HEK293 (cell line): ENCODE results near the gene SPEM2.
A peak's percentile ranks its signal among the peaks of the same experiment; 100 is the strongest.

ENCODE experiments used
- CTCF ChIA-PET: fragments of 350-600 bp; formaldehyde crosslinking; extraction: SDS; loops from one replicate; lab custom pipeline; 2021; ENCODE audit warnings: antibody characterized with exemption; lab: Yijun Ruan, JAX
- POLR2A ChIA-PET: fragments of 300-600 bp; formaldehyde crosslinking; extraction: SDS; loops from one replicate; lab custom pipeline; 2020; ENCODE audit warnings: antibody characterized with exemption, inconsistent platforms; lab: Yijun Ruan, JAX
- H3K27ac ChIP-seq: fragments of 200-500 bp; sonication (Bioruptor generic); 2 replicates; pipeline ENCODE4 v1.5.1; 2014; ENCODE audit warnings: low read depth, low read length, control low read depth, inconsistent platforms; ENCODE audit errors: extremely low read depth
- H3K36me3 ChIP-seq, 2 experiments: fragments of 200-500 bp in 1 of 2; sonication (Bioruptor generic) in 1 of 2; 1 replicate in 1 of 2; 2 replicates in 1 of 2; pipeline ENCODE4 v1.5.1; 2014 to 2017; ENCODE audit warnings: inconsistent platforms in 2 of 2, low read length in 2 of 2; ENCODE audit not compliant: control insufficient read depth in 2 of 2, insufficient read depth in 1 of 2
- H3K4me1 ChIP-seq: fragments of 200-500 bp; sonication (Bioruptor generic); 2 replicates; pipeline ENCODE4 v1.5.1; 2014; ENCODE audit warnings: mild to moderate bottlenecking, low read length, inconsistent platforms; ENCODE audit not compliant: control insufficient read depth, insufficient read depth
- H3K4me3 ChIP-seq: 2 replicates; pipeline ENCODE4 v1.5.1; 2011; ENCODE audit warnings: low read depth, mild to moderate bottlenecking, control low read depth, low read length, moderate library complexity
- H3K9me3 ChIP-seq: fragments of 200-500 bp; sonication (Bioruptor generic); 2 replicates; pipeline ENCODE4 v1.5.1; 2014; ENCODE audit warnings: low read depth, low read length, inconsistent platforms; ENCODE audit not compliant: control insufficient read depth, insufficient read depth
- ELK4 ChIP-seq: IDR thresholded peaks from 2 replicates; pipeline ENCODE4 v1.6.1; 2011; ENCODE audit warnings: mild to moderate bottlenecking, low read depth, low read length, borderline replicate concordance
- IKZF3 ChIP-seq: fragments of 450-650 bp; IDR thresholded peaks from 2 replicates; pipeline ENCODE4 v1.5.0; 2018; ENCODE audit warnings: missing biosample characterization, mild to moderate bottlenecking, missing genetic modification characterization, moderate library complexity
- PRDM1 ChIP-seq: fragments of 450-650 bp; formaldehyde crosslinking; IDR thresholded peaks from 2 replicates; pipeline ENCODE4; 2016; ENCODE audit warnings: missing biosample characterization, missing genetic modification characterization
- PRDM10 ChIP-seq: fragments of 450-650 bp; formaldehyde crosslinking; IDR thresholded peaks from 2 replicates; pipeline ENCODE4 v1.5.1; 2016; ENCODE audit warnings: missing biosample characterization, missing genetic modification characterization
- SALL2 ChIP-seq: fragments of 450-650 bp; formaldehyde crosslinking; IDR thresholded peaks from 2 replicates; pipeline ENCODE4 v1.5.0; 2017; ENCODE audit warnings: missing biosample characterization, mild to moderate bottlenecking, missing genetic modification characterization, borderline replicate concordance
- TRIM28 ChIP-seq: IDR thresholded peaks from 2 replicates; pipeline ENCODE4 v1.6.1; 2011; ENCODE audit warnings: low read length, control low read depth, borderline replicate concordance
- WT1 ChIP-seq: fragments of 450-650 bp; formaldehyde crosslinking; IDR thresholded peaks from 2 replicates; pipeline ENCODE4 v1.5.1; 2016; ENCODE audit warnings: missing biosample characterization, missing genetic modification characterization
- YY2 ChIP-seq: fragments of 450-650 bp; formaldehyde crosslinking; IDR thresholded peaks from 2 replicates; pipeline ENCODE4 v1.5.1; 2016; ENCODE audit warnings: missing biosample characterization, missing genetic modification characterization
- ZNF132 ChIP-seq: fragments of 450-650 bp; formaldehyde crosslinking; IDR thresholded peaks from 2 replicates; pipeline ENCODE4 v1.5.1; 2017; ENCODE audit warnings: missing biosample characterization, missing genetic modification characterization, borderline replicate concordance
- ZNF16 ChIP-seq: fragments of 450-650 bp; formaldehyde crosslinking; IDR thresholded peaks from 2 replicates; pipeline ENCODE4 v1.5.1; 2016; ENCODE audit warnings: low read depth, missing biosample characterization, missing genetic modification characterization
- ZNF221 ChIP-seq: fragments of 450-650 bp; formaldehyde crosslinking; IDR thresholded peaks from 2 replicates; pipeline ENCODE4 v1.5.1; 2017; ENCODE audit warnings: missing biosample characterization, missing genetic modification characterization, borderline replicate concordance
- ZNF239 ChIP-seq: fragments of 450-650 bp; formaldehyde crosslinking; IDR thresholded peaks from 2 replicates; pipeline ENCODE4 v1.5.1; 2016; ENCODE audit warnings: missing biosample characterization, missing genetic modification characterization
- ZNF341 ChIP-seq: fragments of 450-650 bp; formaldehyde crosslinking; IDR thresholded peaks from 2 replicates; pipeline ENCODE4; 2016; ENCODE audit warnings: low read depth, missing biosample characterization, missing genetic modification characterization
- ZNF426 ChIP-seq: fragments of 450-650 bp; formaldehyde crosslinking; IDR thresholded peaks from 2 replicates; pipeline ENCODE4 v1.5.1; 2017; ENCODE audit warnings: missing biosample characterization, missing genetic modification characterization, mild to moderate bottlenecking, inconsistent platforms, moderate library complexity
- ZNF561 ChIP-seq: fragments of 450-650 bp; IDR thresholded peaks from 2 replicates; pipeline ENCODE4 v1.5.1; 2018; ENCODE audit warnings: missing biosample characterization, missing genetic modification characterization, borderline replicate concordance

The SPEM2 gene

GRCh38 chr17:7448461-7448860 is 23.0 kb downstream of the SPEM2 start (continued):
- TF ChIP-seq SALL2, result no peak
- no peak for TF ChIP-seq TRIM28
- TF ChIP-seq ZNF221, result no peak
- no peak for TF ChIP-seq ZNF239
- TF ChIP-seq ZNF426 (tag by site-specific recombination), result no peak

- ChIA-PET POLR2A (no interaction called here), CTCF (no interaction called here)
- Histone ChIP-seq H3K4me3 (no peak overlapping the region), H3K27ac (no peak overlapping the region), H3K4me1 (no peaks in the 10 kb centered on the region), H3K36me3 (peaks cover 3 to 30% of the 10 kb centered on the region in 2 experiments; a peak in 2 of 3 replicates), H3K9me3 (no peaks in the 10 kb centered on the region)
- TF ChIP-seq ZNF16 (tag by site-specific recombination), result no peak
- TF ChIP-seq SALL2, result no peak
- peak; percentile 80 for TF ChIP-seq PRDM10 (tag by site-specific recombination)
- peak; percentile 76 for TF ChIP-seq WT1 (tag by site-specific recombination)
- peak; percentile 51; the same call in 1 of the 2 replicates for TF ChIP-seq YY2 (tag by site-specific recombination)
Observed at GRCh38 chr17:7459961-7460545, 34.6 kb downstream of the SPEM2 start.

- ChIA-PET POLR2A (interaction anchor here (1.2 to 1.4 kb wide), 2 partner anchors 23 to 131 kb away, joined by 3 to 5 read pairs; partner anchors contain the start of gene POLR2A), CTCF (interaction anchor here (0.8 to 1.2 kb wide), 2 partner anchors 9 to 99 kb away, joined by 3 read pairs; no protein-coding TSS in a partner anchor)
- Histone ChIP-seq H3K4me3 (no peak overlapping the region), H3K4me1 (no peaks in the 10 kb centered on the region), H3K27ac (no peak overlapping the region), H3K36me3 (peaks cover 3 to 36% of the 10 kb centered on the region in 2 experiments; a peak in 2 of 3 replicates), H3K9me3 (no peaks in the 10 kb centered on the region)
- TF ChIP-seq PRDM10 (tag by site-specific recombination) (peak; percentile 96), PRDM1 (tag by site-specific recombination) (0 out of 2 replicates have a peak, but pooled peaks have one; percentile 40), IKZF3 (peak; percentile 14; the same call in 1 of the 2 replicates), ELK4 (no peak), ZNF341 (tag by site-specific recombination) (peak; percentile 36; the same call in 1 of the 2 replicates), ZNF132 (no peak), ZNF561 (tag by site-specific recombination) (no peak)
Observed at GRCh38 chr17:7460850-7461660, 35.6 kb downstream of the SPEM2 start.
